Measurements from ENCODE around the gene ZNF768. TPM values are rescaled to one million over a fixed set of nuclear protein-coding genes. Genes with fewer than 3 reads are reported as not detected.
"Not testable (repeated sequence)": the region's sequence is repeated elsewhere in the genome, so short reads cannot be mapped to it uniquely, and the experiment has no call there.

ZNF768 gene
- total RNA-seq, 1 experiment from 2014 or later: 68.3 TPM

GRCh38 chr16:30541502-30542329 lies 15.3 kb upstream of the ZNF768 start:
- ChIA-PET POLR2A (no interaction called here), CTCF (no interaction called here)
- in situ Hi-C loops (cut with HindIII; ENCODE audit: low pct_unique_long_range_greater_than_20kb, low sequenced_read_pairs) (no loop called here), intact Hi-C loops (cut with micrococcal nuclease; ENCODE audit: unreplicated experiment) (no loop called here)
- no TSS peak for BruUV-seq (replicated peaks)
- Histone ChIP-seq H3K4me1 (ENCODE audit: control insufficient read depth, insufficient read depth, low read length) (peaks cover 4% of the 10 kb centered on the region), H3K27ac (ENCODE audit: low read length) (no peak overlapping the region), H3K9me3 (ENCODE audit: control insufficient read depth, insufficient read depth, low read depth, low read length) (no peaks in the 10 kb centered on the region), H3K27me3 (ENCODE audit: control insufficient read depth, insufficient read depth, low read length) (no peaks in the 10 kb centered on the region), H3K4me3 (ENCODE audit: low read depth in 2 of 2, low read length in 2 of 2) (no peak overlapping the region), H3K36me3 (ENCODE audit: control insufficient read depth, insufficient read depth, low read length) (no peaks in the 10 kb centered on the region)
- no peak for ATAC-seq
- no peak for DNase-seq (ENCODE audit: low read depth, low spot score)
- TF ChIP-seq REST (IDR thresholded peaks at IDR 0.05; ENCODE audit: insufficient read depth in 1 of 2, low read depth in 2 of 2, low read length in 1 of 2) (no peak), SIN3A (IDR thresholded peaks at IDR 0.05; ENCODE audit: borderline replicate concordance, insufficient read depth, low read depth, low read length) (no peak), TCF7L2 (IDR thresholded peaks at IDR 0.05; ENCODE audit: low read depth, low read length) (no peak), POLR2AphosphoS5 (IDR thresholded peaks at IDR 0.05; ENCODE audit: low read depth, low read length) (no peak)
- TF ChIP-seq, protein P1, sequence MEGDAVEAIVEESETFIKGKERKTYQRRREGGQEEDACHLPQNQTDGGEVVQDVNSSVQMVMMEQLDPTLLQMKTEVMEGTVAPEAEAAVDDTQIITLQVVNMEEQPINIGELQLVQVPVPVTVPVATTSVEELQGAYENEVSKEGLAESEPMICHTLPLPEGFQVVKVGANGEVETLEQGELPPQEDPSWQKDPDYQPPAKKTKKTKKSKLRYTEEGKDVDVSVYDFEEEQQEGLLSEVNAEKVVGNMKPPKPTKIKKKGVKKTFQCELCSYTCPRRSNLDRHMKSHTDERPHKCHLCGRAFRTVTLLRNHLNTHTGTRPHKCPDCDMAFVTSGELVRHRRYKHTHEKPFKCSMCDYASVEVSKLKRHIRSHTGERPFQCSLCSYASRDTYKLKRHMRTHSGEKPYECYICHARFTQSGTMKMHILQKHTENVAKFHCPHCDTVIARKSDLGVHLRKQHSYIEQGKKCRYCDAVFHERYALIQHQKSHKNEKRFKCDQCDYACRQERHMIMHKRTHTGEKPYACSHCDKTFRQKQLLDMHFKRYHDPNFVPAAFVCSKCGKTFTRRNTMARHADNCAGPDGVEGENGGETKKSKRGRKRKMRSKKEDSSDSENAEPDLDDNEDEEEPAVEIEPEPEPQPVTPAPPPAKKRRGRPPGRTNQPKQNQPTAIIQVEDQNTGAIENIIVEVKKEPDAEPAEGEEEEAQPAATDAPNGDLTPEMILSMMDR (IDR thresholded peaks at IDR 0.05): no peak

- POLR2A ChIA-PET: not testable (repeated sequence)
Measured at GRCh38 chr16:30540916-30541464, 14.6 kb upstream of the ZNF768 start.

GRCh38 chr16:30539986-30540526 lies 13.7 kb upstream of the ZNF768 start:
- H3K4me1 ChIP-seq (ENCODE audit: control insufficient read depth, insufficient read depth, low read length): peaks cover 16% of the 10 kb centered on the region
- H3K9me3 ChIP-seq (ENCODE audit: control insufficient read depth, insufficient read depth, low read depth, low read length); intact Hi-C loops (cut with micrococcal nuclease; ENCODE audit: unreplicated experiment); BruUV-seq (replicated peaks); in situ Hi-C loops (cut with HindIII; ENCODE audit: low pct_unique_long_range_greater_than_20kb, low sequenced_read_pairs); H3K27me3 ChIP-seq (ENCODE audit: control insufficient read depth, insufficient read depth, low read length); H3K4me3 ChIP-seq (ENCODE audit: low read depth in 2 of 2, low read length in 2 of 2); H3K36me3 ChIP-seq (ENCODE audit: control insufficient read depth, insufficient read depth, low read length); CTCF ChIA-PET; ATAC-seq; POLR2A ChIA-PET; DNase-seq (ENCODE audit: low read depth, low spot score); H3K27ac ChIP-seq (ENCODE audit: low read length): not testable (repeated sequence)

More at GRCh38 chr16:30540916-30541464, 14.6 kb upstream of the ZNF768 start:
- CTCF ChIA-PET; intact Hi-C loops (cut with micrococcal nuclease; ENCODE audit: unreplicated experiment); BruUV-seq (replicated peaks); ATAC-seq; H3K36me3 ChIP-seq (ENCODE audit: control insufficient read depth, insufficient read depth, low read length); in situ Hi-C loops (cut with HindIII; ENCODE audit: low pct_unique_long_range_greater_than_20kb, low sequenced_read_pairs); H3K9me3 ChIP-seq (ENCODE audit: control insufficient read depth, insufficient read depth, low read depth, low read length); H3K27me3 ChIP-seq (ENCODE audit: control insufficient read depth, insufficient read depth, low read length); H3K4me3 ChIP-seq (ENCODE audit: low read depth in 2 of 2, low read length in 2 of 2); H3K27ac ChIP-seq (ENCODE audit: low read length); DNase-seq (ENCODE audit: low read depth, low spot score); H3K4me1 ChIP-seq (ENCODE audit: control insufficient read depth, insufficient read depth, low read length): not testable (repeated sequence)
